Caco-2 (cell line): Measurements from ENCODE around the gene HDAC9. TPM values are rescaled to one million over a fixed set of nuclear protein-coding genes. Genes with fewer than 3 reads are reported as not detected.

Experiments
- BruUV-seq: library from RNA; stranded (reverse); fragments of 400-500 nt; replicated peaks from 2 replicates; lab custom pipeline; 2021; lab: Mats Ljungman, UMichigan
- CTCF ChIA-PET: fragments of 300-600 bp; sonication (Branson Sonifier 250); formaldehyde crosslinking; loops from one replicate; lab custom pipeline; 2022; ENCODE audit warnings: antibody characterized with exemption; lab: Charles Lee
- POLR2A ChIA-PET: fragments of 300-600 bp; sonication (Branson Sonifier 250); formaldehyde crosslinking; loops from one replicate; lab custom pipeline; 2022; ENCODE audit warnings: antibody characterized with exemption; lab: Charles Lee
- DNase-seq, 2 experiments: peaks; one replicate each; pipeline versions ENCODE4 v3.0.0 to v3.0.0-alpha.2; 2020 to 2022
- H3K27me3 ChIP-seq: replicated peaks from 2 replicates; pipeline ENCODE4 v1.6.0; 2011; ENCODE audit warnings: low read length; ENCODE audit not compliant: control insufficient read depth, insufficient read depth
- H3K36me3 ChIP-seq: 2 replicates; pipeline ENCODE4 v1.5.1; 2011; ENCODE audit warnings: low read length; ENCODE audit not compliant: control insufficient read depth, insufficient read depth
- H3K4me1 ChIP-seq: fragments of 250-450 bp; sonication (Bioruptor Pico); 2 replicates; pipeline ENCODE4 v1.5.1; 2020; ENCODE audit warnings: mild to moderate bottlenecking
- H3K4me3 ChIP-seq: 2 replicates; pipeline ENCODE4 v1.5.1; 2011; ENCODE audit warnings: low read depth, mild to moderate bottlenecking, control low read depth, low read length
- H3K9me3 ChIP-seq: fragments of 250-450 bp; sonication (Bioruptor Pico); 2 replicates; pipeline ENCODE4 v1.5.1; 2020; ENCODE audit warnings: mild to moderate bottlenecking, moderate library complexity
- H3K27ac Mint-ChIP-seq: one replicate; pipeline ENCODE4 v1.8.0; 2022; ENCODE audit warnings: mixed read lengths; ENCODE audit not compliant: unreplicated experiment
- H3K27me3 Mint-ChIP-seq: one replicate; pipeline ENCODE4 v1.8.0; 2022; ENCODE audit warnings: mixed read lengths; ENCODE audit not compliant: insufficient read depth, unreplicated experiment
- H3K36me3 Mint-ChIP-seq: one replicate; pipeline ENCODE4 v1.8.0; 2022; ENCODE audit warnings: mild to moderate bottlenecking, mixed read lengths; ENCODE audit not compliant: insufficient read depth, unreplicated experiment
- H3K4me1 Mint-ChIP-seq: one replicate; pipeline ENCODE4 v1.8.0; 2022; ENCODE audit warnings: low read depth, mixed read lengths; ENCODE audit not compliant: unreplicated experiment
- H3K4me3 Mint-ChIP-seq: one replicate; pipeline ENCODE4 v1.8.0; 2022; ENCODE audit warnings: mild to moderate bottlenecking, moderate library complexity, mixed read lengths; ENCODE audit not compliant: unreplicated experiment
- H3K9me3 Mint-ChIP-seq: one replicate; pipeline ENCODE4 v1.8.0; 2022; ENCODE audit warnings: mixed read lengths; ENCODE audit not compliant: unreplicated experiment
- intact Hi-C: fragments of 100-400 bp; cut with micrococcal nuclease; formaldehyde crosslinking; loops from one replicate; pipeline ENCODE4 v1.10.0; 2022; ENCODE audit not compliant: unreplicated experiment
- total RNA-seq: library from RNA; stranded (reverse); gene quantifications from 2 replicates; pipeline ENCODE4 v1.2.3, GENCODE V29; 2022
- TF ChIP-seq, protein P1 (sequence below), 2 experiments: fragments of 200-600 bp in 1 of 2; IDR thresholded peaks; 1 replicate in 1 of 2; 2 replicates in 1 of 2; pipeline versions ENCODE4 v1.5.1 to v1.8.0; 2011 to 2022; ENCODE audit warnings: antibody characterized with exemption in 1 of 2, control low read depth in 1 of 2, inconsistent platforms in 1 of 2, low read depth in 1 of 2, low read length in 1 of 2, mild to moderate bottlenecking in 1 of 2, moderate library complexity in 1 of 2; ENCODE audit not compliant: insufficient read depth in 1 of 2, severe bottlenecking in 1 of 2, unreplicated experiment in 1 of 2

HDAC9 gene
- total RNA-seq, 1 experiment from 2014 or later: 0.27 TPM

DNA sequence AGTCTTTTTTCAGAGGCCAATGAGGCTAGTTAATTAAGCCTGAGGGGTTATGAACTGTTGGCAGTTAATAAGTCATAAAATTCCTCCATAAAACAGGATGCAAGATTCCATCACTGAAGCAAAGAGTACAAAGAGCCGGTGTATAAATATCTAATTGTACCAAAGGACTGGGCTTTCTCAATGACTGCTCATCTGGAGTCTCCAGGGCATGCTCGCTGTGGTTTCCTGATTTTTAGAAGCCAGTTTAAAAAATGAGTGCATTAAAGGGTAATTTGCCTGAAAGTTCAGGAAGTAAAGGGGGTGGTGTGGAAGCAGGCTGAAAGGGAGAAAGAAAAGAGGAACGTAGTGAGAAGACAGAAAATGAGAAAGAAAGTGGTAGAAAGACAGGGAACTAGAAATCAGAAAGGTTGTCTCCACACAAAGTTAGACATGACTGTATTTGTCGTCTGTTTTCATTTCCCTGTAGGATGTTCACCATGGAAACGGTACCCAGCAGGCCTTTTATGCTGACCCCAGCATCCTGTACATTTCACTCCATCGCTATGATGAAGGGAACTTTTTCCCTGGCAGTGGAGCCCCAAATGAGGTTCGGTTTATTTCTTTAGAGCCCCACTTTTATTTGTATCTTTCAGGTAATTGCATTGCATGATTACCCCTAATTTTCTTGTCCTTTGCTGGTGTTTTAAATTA, 339.6 kb downstream of the HDAC9 start:
- ChIA-PET POLR2A (no interaction called here), CTCF (no interaction called here)
- TF ChIP-seq, protein P1, sequence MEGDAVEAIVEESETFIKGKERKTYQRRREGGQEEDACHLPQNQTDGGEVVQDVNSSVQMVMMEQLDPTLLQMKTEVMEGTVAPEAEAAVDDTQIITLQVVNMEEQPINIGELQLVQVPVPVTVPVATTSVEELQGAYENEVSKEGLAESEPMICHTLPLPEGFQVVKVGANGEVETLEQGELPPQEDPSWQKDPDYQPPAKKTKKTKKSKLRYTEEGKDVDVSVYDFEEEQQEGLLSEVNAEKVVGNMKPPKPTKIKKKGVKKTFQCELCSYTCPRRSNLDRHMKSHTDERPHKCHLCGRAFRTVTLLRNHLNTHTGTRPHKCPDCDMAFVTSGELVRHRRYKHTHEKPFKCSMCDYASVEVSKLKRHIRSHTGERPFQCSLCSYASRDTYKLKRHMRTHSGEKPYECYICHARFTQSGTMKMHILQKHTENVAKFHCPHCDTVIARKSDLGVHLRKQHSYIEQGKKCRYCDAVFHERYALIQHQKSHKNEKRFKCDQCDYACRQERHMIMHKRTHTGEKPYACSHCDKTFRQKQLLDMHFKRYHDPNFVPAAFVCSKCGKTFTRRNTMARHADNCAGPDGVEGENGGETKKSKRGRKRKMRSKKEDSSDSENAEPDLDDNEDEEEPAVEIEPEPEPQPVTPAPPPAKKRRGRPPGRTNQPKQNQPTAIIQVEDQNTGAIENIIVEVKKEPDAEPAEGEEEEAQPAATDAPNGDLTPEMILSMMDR (IDR thresholded peaks at IDR 0.05; ENCODE audit: insufficient read depth in 1 of 2, low read depth in 1 of 2, low read length in 1 of 2, severe bottlenecking in 1 of 2, unreplicated experiment in 1 of 2): no peak
- Histone ChIP-seq H3K9me3 (no peaks in the 10 kb centered on the region), H3K36me3 (no peaks in the 10 kb centered on the region), H3K4me3 (no peak overlapping the region), H3K4me1 (no peaks in the 10 kb centered on the region), H3K27me3 (no peaks in the 10 kb centered on the region)
- DNase-seq: no peak
- Mint-ChIP-seq H3K9me3 (no peaks in the 10 kb centered on the region), H3K27ac (no peak overlapping the region), H3K4me3 (no peak overlapping the region), H3K36me3 (no peaks in the 10 kb centered on the region), H3K27me3 (peaks cover 3% of the 10 kb centered on the region), H3K4me1 (no peaks in the 10 kb centered on the region)
- intact Hi-C loops: loop anchor here (10.0 kb wide), 1 partner anchor 60 kb away; no protein-coding TSS in a partner anchor
- BruUV-seq: no TSS peak

DNA sequence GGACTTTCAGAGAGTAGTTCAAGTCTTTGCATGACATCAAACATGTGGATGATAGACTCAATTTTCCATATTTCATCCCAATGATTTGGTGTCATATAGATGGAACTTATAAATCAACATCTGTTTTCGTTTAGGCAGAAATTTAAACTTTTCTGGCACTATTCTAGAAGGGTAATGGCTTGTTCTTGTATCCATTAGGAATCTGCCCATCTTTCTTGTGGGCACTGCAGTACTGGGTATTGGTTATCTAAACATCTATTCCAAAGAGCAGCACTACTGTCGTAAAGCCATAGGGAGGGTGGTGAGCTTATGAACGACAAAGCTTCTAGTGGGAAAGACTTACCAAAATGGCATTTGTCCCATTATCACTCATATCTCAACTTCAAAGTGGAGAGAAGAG, 348.4 kb downstream of the HDAC9 start:
- no peaks in the 10 kb centered on the region for H3K9me3 Mint-ChIP-seq
- intact Hi-C loops: no loop called here
- H3K4me1 ChIP-seq: no peaks in the 10 kb centered on the region
- TF ChIP-seq, protein P1 (IDR thresholded peaks at IDR 0.05; ENCODE audit: insufficient read depth in 1 of 2, low read depth in 1 of 2, low read length in 1 of 2, severe bottlenecking in 1 of 2, unreplicated experiment in 1 of 2): no peak
- peaks cover 6% of the 10 kb centered on the region for H3K27me3 Mint-ChIP-seq
- no peaks in the 10 kb centered on the region for H3K9me3 ChIP-seq
- H3K27ac Mint-ChIP-seq: no peak overlapping the region
- CTCF ChIA-PET: no interaction called here
- no peak overlapping the region for H3K4me3 Mint-ChIP-seq
- POLR2A ChIA-PET: no interaction called here
- no peak overlapping the region for H3K4me3 ChIP-seq
- no peaks in the 10 kb centered on the region for H3K36me3 Mint-ChIP-seq
- BruUV-seq: no TSS peak
- DNase-seq: no peak
- H3K4me1 Mint-ChIP-seq: no peaks in the 10 kb centered on the region
- H3K36me3 ChIP-seq: no peaks in the 10 kb centered on the region
- no peaks in the 10 kb centered on the region for H3K27me3 ChIP-seq

DNA sequence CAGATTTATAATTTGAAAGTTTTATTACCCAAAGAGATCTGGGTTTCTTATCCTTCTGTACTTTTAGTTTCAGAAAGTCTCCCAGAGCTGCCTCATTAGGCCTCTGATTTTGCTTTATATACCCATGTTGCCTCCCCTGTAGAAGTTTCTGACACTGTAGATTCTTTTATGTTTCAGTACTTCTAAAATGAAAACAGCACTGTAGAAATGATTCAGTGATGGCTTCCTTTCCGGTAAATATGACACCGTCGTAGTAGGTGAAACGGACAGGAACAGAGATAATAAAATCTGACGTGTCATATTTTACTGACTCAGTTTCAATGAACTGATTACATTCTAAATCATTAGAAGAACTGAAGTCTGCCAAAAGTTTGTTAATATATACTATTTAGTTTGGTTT, 349.2 kb downstream of the HDAC9 start:
- intact Hi-C loops: no loop called here
- Histone ChIP-seq H3K27me3 (no peaks in the 10 kb centered on the region), H3K4me3 (no peak overlapping the region), H3K36me3 (no peaks in the 10 kb centered on the region), H3K9me3 (no peaks in the 10 kb centered on the region), H3K4me1 (no peaks in the 10 kb centered on the region)
- H3K36me3 Mint-ChIP-seq: no peaks in the 10 kb centered on the region
- no peaks in the 10 kb centered on the region for H3K4me1 Mint-ChIP-seq
- POLR2A ChIA-PET: no interaction called here
- CTCF ChIA-PET: no interaction called here
- no TSS peak for BruUV-seq
- no peak for DNase-seq
- H3K27me3 Mint-ChIP-seq: peaks cover 8% of the 10 kb centered on the region
- no peak overlapping the region for H3K4me3 Mint-ChIP-seq
- H3K27ac Mint-ChIP-seq: no peak overlapping the region
- no peaks in the 10 kb centered on the region for H3K9me3 Mint-ChIP-seq
- TF ChIP-seq, protein P1 (IDR thresholded peaks at IDR 0.05; ENCODE audit: insufficient read depth in 1 of 2, low read depth in 1 of 2, low read length in 1 of 2, severe bottlenecking in 1 of 2, unreplicated experiment in 1 of 2): no peak
